Measurements from ENCODE around the gene TMEM208.

- TF ChIP-seq EP300 (IDR thresholded peaks at IDR 0.05) (no peak), CTCF (IDR thresholded peaks at IDR 0.05) (no peak)
Observed at GRCh38 chr16:67191411-67191994, 35.4 kb upstream of the TMEM208 start.
